HCT116 (cell line): ENCODE results near the gene ZNF398. TPM values are rescaled to one million over a fixed set of nuclear protein-coding genes. Genes with fewer than 3 reads are reported as not detected.

ENCODE experiments used
- ATAC-seq: fragments of 200-7000 bp; cut with Tn5 transposase; 2 replicates; pipeline ENCODE4 v1.9.1; 2020; ENCODE audit warnings: mild to moderate bottlenecking, moderate library complexity
- BruUV-seq: library from RNA; stranded (reverse); fragments of 400-500 nt; replicated peaks from 2 replicates; lab custom pipeline; 2021; lab: Mats Ljungman, UMichigan
- CTCF ChIA-PET: fragments of 300-600 bp; sonication (Branson Sonifier 250); formaldehyde crosslinking; loops from one replicate; lab custom pipeline; 2021; ENCODE audit warnings: antibody characterized with exemption; lab: Charles Lee
- POLR2A ChIA-PET: fragments of 300-600, 350-600 bp; sonication (Branson Sonifier 250); formaldehyde crosslinking; loops from one replicate; lab custom pipeline; 2021; ENCODE audit warnings: antibody characterized with exemption; lab: Charles Lee
- RAD21 ChIA-PET, 2 experiments: fragments of 300-600 bp; sonication (Branson Sonifier 250); formaldehyde crosslinking; loops; one replicate each; lab custom pipeline; 2023; ENCODE audit warnings: low total read pairs in 2 of 2; ENCODE audit not compliant: uncharacterized antibody in 2 of 2, unreplicated experiment in 2 of 2, low non-redundant PET in 1 of 2; lab: Charles Lee
- DNase-seq: peaks from one replicate; pipeline ENCODE4 v3.0.0-alpha.2; 2010; ENCODE audit warnings: low read depth, low spot score
- H2AFZ ChIP-seq: fragments of 200-600 bp; shearing (Covaris generic), sonication (generic); 2 replicates; pipeline ENCODE4 v1.6.1; 2017; ENCODE audit warnings: low read depth, mixed run types, mixed read lengths, antibody characterized with exemption, low read length; ENCODE audit not compliant: poor library complexity, severe bottlenecking
- H3K27ac ChIP-seq: 2 replicates; pipeline ENCODE4 v1.5.1; 2012; ENCODE audit warnings: low read depth, low read length
- H3K27me3 ChIP-seq: fragments of 200-600 bp; sonication (generic); 2 replicates; pipeline ENCODE4 v1.6.1; 2016; ENCODE audit warnings: mixed run types, low read length, mixed read lengths; ENCODE audit not compliant: insufficient read depth
- H3K36me3 ChIP-seq, 2 experiments: fragments of 200-500 bp in 1 of 2; fragments of 200-600 bp in 1 of 2; sonication (Bioruptor generic) in 1 of 2; sonication (generic) in 1 of 2; 2 replicates each; pipeline versions ENCODE4 v1.5.1 to v1.6.1; 2014 to 2016; ENCODE audit warnings: low read length in 2 of 2, inconsistent platforms in 1 of 2, mixed read lengths in 1 of 2, mixed run types in 1 of 2; ENCODE audit not compliant: insufficient read depth in 2 of 2, control insufficient read depth in 1 of 2
- H3K4me1 ChIP-seq, 2 experiments: fragments of 200-600 bp in 1 of 2; sonication (generic) in 1 of 2; 2 replicates each; pipeline versions ENCODE4 v1.5.1 to v1.6.1; 2012 to 2017; ENCODE audit warnings: low read length in 2 of 2, inconsistent platforms in 1 of 2, mild to moderate bottlenecking in 1 of 2, mixed read lengths in 1 of 2, mixed run types in 1 of 2, moderate library complexity in 1 of 2; ENCODE audit not compliant: insufficient read depth in 2 of 2, control insufficient read depth in 1 of 2
- H3K4me2 ChIP-seq: fragments of 200-600 bp; sonication (generic); 2 replicates; pipeline ENCODE4 v1.6.1; 2017; ENCODE audit warnings: mixed run types, low read length, mixed read lengths
- H3K4me3 ChIP-seq, 2 experiments: fragments of 200-600 bp in 1 of 2; sonication (generic) in 1 of 2; replicated peaks in 1 of 2; 2 replicates each; pipeline ENCODE4 v1.5.1; 2011 to 2016; ENCODE audit warnings: low read length in 2 of 2, control low read depth in 1 of 2, low read depth in 1 of 2, mild to moderate bottlenecking in 1 of 2, mixed read lengths in 1 of 2, mixed run types in 1 of 2
- H3K79me2 ChIP-seq: fragments of 200-600 bp; sonication (generic); 2 replicates; pipeline ENCODE4 v1.6.1; 2017; ENCODE audit warnings: mild to moderate bottlenecking, mixed run types, low read length, moderate library complexity, mixed read lengths; ENCODE audit not compliant: insufficient read depth
- H3K9ac ChIP-seq: fragments of 200-600 bp; sonication (generic); 2 replicates; pipeline ENCODE4 v1.6.1; 2016; ENCODE audit warnings: low read length, mixed read lengths
- H3K9me2 ChIP-seq: fragments of 200-600 bp; sonication (generic), shearing (Covaris generic); 2 replicates; pipeline ENCODE4 v1.6.1; 2017; ENCODE audit warnings: mixed run types, mild to moderate bottlenecking, moderate library complexity; ENCODE audit not compliant: insufficient read depth
- H3K9me3 ChIP-seq, 2 experiments: fragments of 200-500 bp in 1 of 2; fragments of 200-600 bp in 1 of 2; sonication (Bioruptor generic) in 1 of 2; sonication (generic) in 1 of 2; 2 replicates each; pipeline ENCODE4 v1.6.1; 2014 to 2017; ENCODE audit warnings: low read length in 2 of 2, mixed read lengths in 2 of 2, inconsistent platforms in 1 of 2, low read depth in 1 of 2, mild to moderate bottlenecking in 1 of 2, mixed run types in 1 of 2, moderate library complexity in 1 of 2; ENCODE audit not compliant: control insufficient read depth in 1 of 2, insufficient read depth in 1 of 2
- H4K20me1 ChIP-seq: fragments of 200-600 bp; sonication (generic), shearing (Covaris generic); 2 replicates; pipeline ENCODE4 v1.6.1; 2017; ENCODE audit warnings: mixed run types, mild to moderate bottlenecking, moderate library complexity; ENCODE audit not compliant: insufficient read depth
- EZH2phosphoT487 ChIP-seq: fragments of 200-600 bp; IDR thresholded peaks from 2 replicates; pipeline ENCODE4 v1.6.1; 2018; ENCODE audit warnings: antibody characterized with exemption, borderline replicate concordance
- intact Hi-C: fragments of 100-400 bp; cut with micrococcal nuclease; formaldehyde crosslinking; loops from 2 replicates; pipeline ENCODE4 v1.10.0; 2022
- total RNA-seq: library from RNA; stranded (reverse); gene quantifications from one replicate; pipeline ENCODE4 v1.2.1, GENCODE V29; 2021; ENCODE audit not compliant: unreplicated experiment
- TF ChIP-seq, protein P1 (sequence below): IDR thresholded peaks from 2 replicates; pipeline ENCODE4 v1.6.1; 2012; ENCODE audit warnings: low read depth
- TF ChIP-seq, protein P2 (sequence below): IDR thresholded peaks from 2 replicates; pipeline ENCODE4 v1.6.1; 2011; ENCODE audit warnings: mild to moderate bottlenecking, low read length, moderate library complexity; ENCODE audit not compliant: insufficient replicate concordance; ENCODE audit errors: extremely low read depth

ZNF398 gene
- total RNA-seq, 1 experiment from 2014 or later = 14.1 TPM

DNA sequence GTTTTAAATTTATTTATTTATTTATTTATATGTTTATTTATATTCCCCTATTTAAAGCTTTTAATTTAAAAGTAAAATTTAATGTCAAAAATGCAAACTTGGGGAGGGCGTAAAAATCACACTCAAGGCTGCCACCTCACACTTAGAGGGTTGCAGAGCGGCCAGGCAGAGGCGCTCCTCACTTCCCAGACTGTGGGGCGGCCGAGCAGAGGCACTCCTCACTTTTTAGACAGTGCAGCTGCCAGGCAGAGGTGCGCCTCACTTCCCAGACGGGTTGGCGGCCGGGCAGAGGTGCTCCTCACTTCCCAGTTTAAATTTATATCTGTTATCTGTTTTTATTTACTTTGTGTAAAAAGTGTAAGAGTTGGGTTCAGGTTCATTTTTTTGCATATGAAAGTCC, 11.1 kb upstream of the ZNF398 start:
- CTCF ChIA-PET = interaction anchor here (0.9 kb wide), 1 partner anchor 11 kb away, joined by 3 read pairs; the partner anchor contains the start of gene ZNF398
- DNase-seq (no peak), ATAC-seq (no peak)
- H3K27me3 ChIP-seq = no peaks in the 10 kb centered on the region
- H3K27ac ChIP-seq = no peak overlapping the region
- POLR2A ChIA-PET = no interaction called here
- BruUV-seq = no TSS peak
- no peak overlapping the region for H3K9ac ChIP-seq
- H3K4me2 ChIP-seq = no peak overlapping the region
- no peaks in the 10 kb centered on the region for H4K20me1 ChIP-seq
- no peaks in the 10 kb centered on the region for H3K79me2 ChIP-seq
- no peak overlapping the region for H2AFZ ChIP-seq
- H3K9me3 ChIP-seq = peaks cover 0 to 4% of the 10 kb centered on the region in 2 experiments; a peak in 3 of 4 replicates
- RAD21 ChIA-PET = no interaction called here
- H3K4me1 ChIP-seq = peaks cover 10 to 12% of the 10 kb centered on the region in 2 experiments
- intact Hi-C loops = no loop called here
- H3K4me3 ChIP-seq = no peak overlapping the region
- H3K9me2 ChIP-seq = no peaks in the 10 kb centered on the region
- peaks cover 2 to 9% of the 10 kb centered on the region in 2 experiments; a peak in 2 of 4 replicates for H3K36me3 ChIP-seq
- no peak for TF ChIP-seq EZH2phosphoT487
- TF ChIP-seq, protein P1, sequence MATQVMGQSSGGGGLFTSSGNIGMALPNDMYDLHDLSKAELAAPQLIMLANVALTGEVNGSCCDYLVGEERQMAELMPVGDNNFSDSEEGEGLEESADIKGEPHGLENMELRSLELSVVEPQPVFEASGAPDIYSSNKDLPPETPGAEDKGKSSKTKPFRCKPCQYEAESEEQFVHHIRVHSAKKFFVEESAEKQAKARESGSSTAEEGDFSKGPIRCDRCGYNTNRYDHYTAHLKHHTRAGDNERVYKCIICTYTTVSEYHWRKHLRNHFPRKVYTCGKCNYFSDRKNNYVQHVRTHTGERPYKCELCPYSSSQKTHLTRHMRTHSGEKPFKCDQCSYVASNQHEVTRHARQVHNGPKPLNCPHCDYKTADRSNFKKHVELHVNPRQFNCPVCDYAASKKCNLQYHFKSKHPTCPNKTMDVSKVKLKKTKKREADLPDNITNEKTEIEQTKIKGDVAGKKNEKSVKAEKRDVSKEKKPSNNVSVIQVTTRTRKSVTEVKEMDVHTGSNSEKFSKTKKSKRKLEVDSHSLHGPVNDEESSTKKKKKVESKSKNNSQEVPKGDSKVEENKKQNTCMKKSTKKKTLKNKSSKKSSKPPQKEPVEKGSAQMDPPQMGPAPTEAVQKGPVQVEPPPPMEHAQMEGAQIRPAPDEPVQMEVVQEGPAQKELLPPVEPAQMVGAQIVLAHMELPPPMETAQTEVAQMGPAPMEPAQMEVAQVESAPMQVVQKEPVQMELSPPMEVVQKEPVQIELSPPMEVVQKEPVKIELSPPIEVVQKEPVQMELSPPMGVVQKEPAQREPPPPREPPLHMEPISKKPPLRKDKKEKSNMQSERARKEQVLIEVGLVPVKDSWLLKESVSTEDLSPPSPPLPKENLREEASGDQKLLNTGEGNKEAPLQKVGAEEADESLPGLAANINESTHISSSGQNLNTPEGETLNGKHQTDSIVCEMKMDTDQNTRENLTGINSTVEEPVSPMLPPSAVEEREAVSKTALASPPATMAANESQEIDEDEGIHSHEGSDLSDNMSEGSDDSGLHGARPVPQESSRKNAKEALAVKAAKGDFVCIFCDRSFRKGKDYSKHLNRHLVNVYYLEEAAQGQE = no peak
- TF ChIP-seq, protein P2, sequence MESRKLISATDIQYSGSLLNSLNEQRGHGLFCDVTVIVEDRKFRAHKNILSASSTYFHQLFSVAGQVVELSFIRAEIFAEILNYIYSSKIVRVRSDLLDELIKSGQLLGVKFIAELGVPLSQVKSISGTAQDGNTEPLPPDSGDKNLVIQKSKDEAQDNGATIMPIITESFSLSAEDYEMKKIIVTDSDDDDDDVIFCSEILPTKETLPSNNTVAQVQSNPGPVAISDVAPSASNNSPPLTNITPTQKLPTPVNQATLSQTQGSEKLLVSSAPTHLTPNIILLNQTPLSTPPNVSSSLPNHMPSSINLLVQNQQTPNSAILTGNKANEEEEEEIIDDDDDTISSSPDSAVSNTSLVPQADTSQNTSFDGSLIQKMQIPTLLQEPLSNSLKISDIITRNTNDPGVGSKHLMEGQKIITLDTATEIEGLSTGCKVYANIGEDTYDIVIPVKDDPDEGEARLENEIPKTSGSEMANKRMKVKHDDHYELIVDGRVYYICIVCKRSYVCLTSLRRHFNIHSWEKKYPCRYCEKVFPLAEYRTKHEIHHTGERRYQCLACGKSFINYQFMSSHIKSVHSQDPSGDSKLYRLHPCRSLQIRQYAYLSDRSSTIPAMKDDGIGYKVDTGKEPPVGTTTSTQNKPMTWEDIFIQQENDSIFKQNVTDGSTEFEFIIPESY = no peak
